AG10803 (cell line): ENCODE data around the gene COQ8B.

ENCODE experiments used
- DNase-seq: peaks from one replicate; pipeline ENCODE4 v3.0.0; 2010; ENCODE audit warnings: low read depth
- H3K4me3 ChIP-seq: 2 replicates; pipeline ENCODE4 v1.5.1; 2011; ENCODE audit warnings: mild to moderate bottlenecking, low read length, control low read depth
- CTCF ChIP-seq: conservative IDR thresholded peaks from 2 replicates; pipeline ENCODE4 v1.5.1; 2011; ENCODE audit warnings: mild to moderate bottlenecking, low read length, control low read depth, inconsistent platforms

Gene COQ8B

GRCh38 chr19:40756502-40757110, 39.9 kb upstream of the COQ8B start:
- no peak for DNase-seq
- H3K4me3 ChIP-seq: no peak overlapping the region

GRCh38 chr19:40755791-40756190, 39.1 kb upstream of the COQ8B start:
- no peak overlapping the region for H3K4me3 ChIP-seq
- TF ChIP-seq CTCF: no peak
- no peak for DNase-seq

More at GRCh38 chr19:40756502-40757110, 39.9 kb upstream of the COQ8B start:
- no peak for TF ChIP-seq CTCF

DNA sequence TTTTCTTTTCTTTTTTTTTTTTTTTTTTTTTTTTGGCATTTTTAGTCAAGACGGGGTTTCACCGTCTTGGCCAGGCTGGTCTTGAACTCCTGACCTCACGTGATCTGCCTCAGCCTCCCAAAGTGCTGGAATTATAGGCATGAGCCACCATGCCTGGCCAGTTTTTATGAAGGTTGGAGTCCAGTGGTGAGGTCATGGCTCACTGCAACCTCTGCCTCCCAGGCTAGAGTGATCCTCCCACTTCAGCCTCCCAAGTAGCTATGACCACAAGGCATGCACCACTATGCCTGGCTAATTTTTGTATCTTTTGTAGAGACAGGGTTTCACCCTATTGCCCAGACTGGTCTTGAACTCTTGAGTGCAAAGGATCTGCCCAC, 38.5 kb upstream of the COQ8B start:
- no peak overlapping the region for H3K4me3 ChIP-seq
- no peak for DNase-seq
- no peak for TF ChIP-seq CTCF

- no peak for TF ChIP-seq CTCF
- peak; percentile 29 for DNase-seq
- no peak overlapping the region for H3K4me3 ChIP-seq
Measured at GRCh38 chr19:40754611-40755247, 38.0 kb upstream of the COQ8B start.

GRCh38 chr19:40752257-40752781, 35.6 kb upstream of the COQ8B start:
- peak overlapping the region; percentile 92 for H3K4me3 ChIP-seq
- no peak for DNase-seq
- no peak for TF ChIP-seq CTCF

GRCh38 chr19:40750874-40751537, 34.3 kb upstream of the COQ8B start, which contains the start of gene SNRPA:
SNRPA (plus strand) TSS chr19:40751203; CDS start chr19:40751409, 206 bp downstream.
- TF ChIP-seq CTCF: no peak
- peak; percentile 97 for DNase-seq
- H3K4me3 ChIP-seq: peak within 1 kb of the TSS; percentile 92
